RPMI8226 (cell line): Measurements from ENCODE around the gene FAF1.
"Not testable (repeated sequence)": the region's sequence is repeated elsewhere in the genome, so short reads cannot be mapped to it uniquely, and the experiment has no call there.

Experiments used
- DNase-seq: peaks from one replicate; pipeline ENCODE4 v3.0.0-alpha.2; 2015

Gene FAF1

DNA sequence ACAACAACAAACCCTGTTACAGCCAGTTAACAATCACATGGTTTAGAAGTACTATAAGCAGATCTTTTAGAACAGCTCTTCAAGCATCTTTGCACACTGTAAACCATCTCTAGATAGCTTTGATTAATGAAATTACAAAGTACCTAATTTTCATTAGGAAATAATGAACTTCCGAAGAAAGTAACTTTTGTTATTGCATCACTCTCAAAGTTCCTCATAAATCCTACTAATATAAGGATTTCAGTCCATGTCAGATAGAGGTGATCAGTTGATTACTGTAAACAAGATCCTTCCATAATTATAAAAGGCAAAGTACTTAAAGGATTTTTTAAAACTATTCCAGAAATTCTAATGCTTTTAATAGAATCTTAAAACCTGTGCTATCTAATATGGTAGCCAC is 58.2 kb downstream of the FAF1 start:
- no peak for DNase-seq

GRCh38 chr1:50898773-50899172 is 61.3 kb downstream of the FAF1 start:
- DNase-seq = no peak

DNA sequence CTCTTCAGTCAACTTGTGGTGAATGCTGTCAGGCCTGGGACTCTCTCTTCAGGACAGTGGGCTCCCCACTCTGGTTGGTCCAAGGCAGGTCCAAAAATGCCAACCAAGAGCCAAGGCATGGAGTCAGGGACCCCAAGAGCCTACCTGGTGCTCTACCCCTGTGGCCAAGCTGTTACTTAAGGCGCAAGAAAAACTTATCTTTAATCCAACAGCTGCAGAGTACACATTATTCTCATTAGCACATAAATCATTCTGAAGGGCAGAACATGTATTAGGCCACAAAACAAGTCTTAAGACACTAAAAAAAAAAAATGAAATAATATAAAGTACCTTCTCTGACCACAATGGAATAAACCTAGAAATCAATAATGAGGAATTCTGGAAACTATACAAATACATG is 65.7 kb downstream of the FAF1 start:
- DNase-seq = no peak

DNA sequence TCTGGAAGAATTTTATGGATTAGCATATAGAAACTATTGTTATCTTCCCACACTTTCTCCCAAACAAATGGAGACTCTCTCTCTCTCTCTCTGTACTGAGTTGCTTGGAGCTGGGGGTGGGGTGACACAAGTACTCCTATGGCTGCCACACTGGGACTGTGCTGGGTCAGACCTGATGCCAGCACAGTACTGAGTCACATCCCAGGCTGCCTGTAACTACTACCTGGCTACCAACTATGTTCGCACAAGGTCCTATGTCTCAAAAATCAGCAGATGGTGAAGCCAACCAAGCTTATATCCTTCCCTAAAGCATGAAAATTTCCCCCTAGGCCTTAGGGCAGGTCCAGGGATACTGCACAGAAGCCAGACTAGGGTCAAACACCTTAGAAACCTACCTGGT is 66.6 kb downstream of the FAF1 start:
- DNase-seq = no peak

DNA sequence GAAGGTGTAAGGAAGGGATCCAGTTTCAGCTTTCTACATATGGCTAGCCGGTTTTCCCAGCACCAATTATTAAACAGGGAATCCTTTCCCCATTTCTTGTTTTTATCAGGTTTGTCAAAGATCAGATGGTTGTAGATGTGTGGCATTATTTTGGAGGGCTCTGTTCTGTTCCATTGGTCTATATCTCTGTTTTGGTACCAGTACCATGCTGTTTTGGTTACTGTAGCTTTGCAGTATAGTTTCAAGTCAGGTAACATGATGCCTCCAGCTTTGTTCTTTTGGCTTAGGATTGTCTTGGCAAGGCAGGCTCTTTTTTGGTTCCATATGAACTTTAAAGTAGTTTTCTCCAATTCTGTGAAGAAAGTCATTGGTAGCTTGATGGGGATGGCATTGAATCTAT is 72.5 kb downstream of the FAF1 start:
- not testable (repeated sequence) for DNase-seq

DNA sequence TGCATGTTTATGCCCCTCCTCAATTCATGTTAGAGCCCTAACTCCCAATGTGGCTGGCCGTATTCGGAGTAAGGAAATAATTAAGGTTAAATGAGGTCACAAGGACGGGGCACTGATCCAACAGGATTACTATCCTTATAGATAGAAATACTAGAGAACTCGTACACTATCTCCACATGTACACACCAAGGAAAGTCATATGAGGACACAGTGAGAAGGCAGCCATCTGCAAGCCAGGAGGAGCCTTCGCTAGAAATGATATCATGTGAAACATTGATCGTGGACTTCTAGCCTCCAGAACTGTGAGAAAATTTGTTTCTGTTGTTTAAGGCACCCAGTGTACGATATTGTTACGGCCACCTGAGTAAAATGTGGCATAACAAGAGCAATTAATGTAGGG is 79.7 kb downstream of the FAF1 start:
- DNase-seq = no peak

DNA sequence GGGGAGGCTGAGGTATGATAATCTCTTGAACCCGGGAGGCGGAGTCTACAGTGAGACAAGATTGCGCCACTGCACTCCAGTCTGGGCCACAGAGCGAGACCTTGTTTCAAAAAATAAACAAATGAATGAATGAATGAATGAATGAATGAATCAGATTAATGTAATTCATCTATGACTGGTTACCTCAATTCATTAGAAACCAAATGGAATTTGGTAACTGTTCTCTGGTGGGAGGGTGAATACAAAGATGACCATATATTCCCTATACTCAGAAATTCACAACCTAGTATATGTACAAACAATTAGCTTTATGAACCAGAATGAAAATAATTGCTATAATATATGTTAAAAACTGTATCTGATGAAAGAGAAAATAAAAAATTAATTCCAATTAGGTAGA is 80.9 kb downstream of the FAF1 start:
- DNase-seq = no peak

GRCh38 chr1:50878434-50878833 is 81.6 kb downstream of the FAF1 start:
- DNase-seq = no peak

- DNase-seq = no peak
These were observed 82.4 kb downstream of the FAF1 start for GRCh38 chr1:50877641-50878040.

DNA sequence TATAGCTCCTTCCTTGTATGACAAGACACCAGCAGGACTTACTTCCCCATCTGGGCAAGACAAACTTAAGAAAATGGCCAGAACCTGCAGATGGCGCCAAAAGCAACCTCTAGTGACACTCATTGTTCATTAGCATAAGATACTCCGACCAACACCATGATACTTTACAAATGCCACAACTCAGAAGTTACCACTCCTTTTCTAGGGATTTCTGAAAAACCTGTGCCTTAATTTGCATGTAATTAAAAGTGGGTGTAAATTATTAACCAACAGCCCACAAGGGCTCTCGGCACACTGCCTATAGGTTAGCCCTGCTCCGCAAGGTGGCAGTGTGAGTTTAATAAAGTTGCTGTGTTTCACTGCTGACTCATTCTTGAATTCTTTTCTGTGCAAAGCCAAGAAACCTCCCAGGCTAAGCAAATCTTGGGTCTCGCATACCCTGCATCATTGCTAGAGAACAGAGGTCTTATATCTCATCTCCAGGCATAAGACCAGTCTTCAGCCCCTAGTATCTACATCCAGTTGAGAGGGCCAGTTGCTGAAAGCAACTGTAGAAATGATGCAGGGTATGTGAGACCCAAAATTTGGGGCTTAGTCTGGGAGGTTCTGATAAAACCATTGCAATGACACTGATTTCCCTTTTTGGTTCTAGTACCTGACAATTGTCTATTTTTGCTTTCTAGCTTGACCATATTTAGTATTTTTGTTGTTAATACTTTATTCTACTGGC is 86.4 kb downstream of the FAF1 start:
- DNase-seq = no peak

GRCh38 chr1:50864845-50865244 is 95.2 kb downstream of the FAF1 start:
- not testable (repeated sequence) for DNase-seq

GRCh38 chr1:50861772-50862171 is 98.3 kb downstream of the FAF1 start:
- DNase-seq = no peak

GRCh38 chr1:50860702-50861101 is 99.4 kb downstream of the FAF1 start:
- DNase-seq = no peak

GRCh38 chr1:50860256-50860655 is 99.8 kb downstream of the FAF1 start:
- no peak for DNase-seq

GRCh38 chr1:50859657-50860056 is 100.4 kb downstream of the FAF1 start:
- no peak for DNase-seq

- no peak for DNase-seq
These were observed 101.3 kb downstream of the FAF1 start for GRCh38 chr1:50858761-50859160.

GRCh38 chr1:50857702-50858101 is 102.4 kb downstream of the FAF1 start:
- DNase-seq = no peak

GRCh38 chr1:50853325-50853724 is 106.7 kb downstream of the FAF1 start:
- no peak for DNase-seq

DNA sequence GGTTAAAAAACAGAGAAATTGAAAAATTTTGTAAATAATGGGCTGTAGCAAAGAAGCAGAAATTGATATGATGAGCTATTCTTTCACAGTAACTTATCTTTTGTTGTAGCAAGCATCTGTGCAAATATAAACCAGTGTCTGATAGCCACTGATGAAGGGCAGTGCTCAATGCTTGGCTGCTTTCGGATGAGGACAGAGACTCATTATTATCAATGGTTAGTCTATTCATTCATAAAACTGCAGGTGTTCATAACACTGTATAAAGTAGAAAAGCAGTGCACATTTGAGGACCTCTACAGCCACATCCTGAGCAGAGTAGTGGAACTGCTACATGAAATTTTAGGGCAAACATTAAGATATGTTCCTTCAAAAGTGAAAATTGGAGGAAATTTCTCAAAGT is 107.2 kb downstream of the FAF1 start:
- no peak for DNase-seq

- DNase-seq = no peak
These were observed 108.6 kb downstream of the FAF1 start for GRCh38 chr1:50851466-50851865.

- DNase-seq = no peak
These were observed 109.0 kb downstream of the FAF1 start for GRCh38 chr1:50851034-50851433.

DNA sequence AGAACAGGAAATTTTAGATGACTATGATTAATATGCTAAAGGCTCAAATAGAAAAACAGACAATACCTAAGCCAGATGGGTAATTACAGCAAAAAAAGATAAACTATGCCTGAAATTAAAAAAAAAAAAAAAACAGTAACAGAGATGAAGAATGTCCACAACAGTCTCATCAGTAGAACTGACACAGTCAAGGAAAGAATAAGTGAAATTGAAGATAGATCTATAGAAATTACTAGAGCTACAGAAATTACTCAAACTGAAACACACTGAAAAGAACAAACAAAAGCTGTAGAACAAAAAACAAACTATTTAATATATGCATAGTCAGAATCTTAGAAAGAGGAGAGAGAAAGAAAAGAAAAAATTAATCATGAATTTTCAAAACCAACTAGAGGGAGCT is 112.8 kb downstream of the FAF1 start:
- no peak for DNase-seq

DNA sequence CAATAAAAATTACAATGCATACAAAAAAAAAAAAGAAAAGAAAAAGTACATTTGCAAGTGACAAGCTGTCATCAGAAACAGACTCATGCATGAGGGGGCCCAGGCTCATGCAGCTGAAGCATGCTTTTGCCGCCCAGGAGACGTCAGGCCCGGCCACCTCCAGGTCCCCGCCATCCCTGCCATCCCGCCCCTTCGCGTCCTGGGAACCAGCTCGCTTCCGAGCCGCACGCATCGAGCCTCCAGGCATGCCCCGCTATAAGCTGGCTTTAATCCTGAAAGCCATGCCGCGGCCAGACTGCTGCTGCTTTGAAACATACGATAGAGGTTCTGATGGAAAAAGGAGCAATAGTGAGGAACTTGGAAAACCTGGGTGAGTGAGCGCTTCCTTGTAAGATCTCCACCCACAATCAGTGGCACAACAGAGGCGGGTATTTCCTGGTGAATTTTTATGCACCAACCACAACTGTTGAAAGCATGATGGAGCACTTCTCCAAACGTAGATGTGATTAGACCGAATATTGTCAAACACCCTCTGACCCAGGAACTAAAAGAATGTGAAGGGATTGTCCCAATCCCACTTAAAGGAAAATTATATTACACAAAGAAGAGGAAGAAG is 113.7 kb downstream of the FAF1 start:
- no peak for DNase-seq

DNA sequence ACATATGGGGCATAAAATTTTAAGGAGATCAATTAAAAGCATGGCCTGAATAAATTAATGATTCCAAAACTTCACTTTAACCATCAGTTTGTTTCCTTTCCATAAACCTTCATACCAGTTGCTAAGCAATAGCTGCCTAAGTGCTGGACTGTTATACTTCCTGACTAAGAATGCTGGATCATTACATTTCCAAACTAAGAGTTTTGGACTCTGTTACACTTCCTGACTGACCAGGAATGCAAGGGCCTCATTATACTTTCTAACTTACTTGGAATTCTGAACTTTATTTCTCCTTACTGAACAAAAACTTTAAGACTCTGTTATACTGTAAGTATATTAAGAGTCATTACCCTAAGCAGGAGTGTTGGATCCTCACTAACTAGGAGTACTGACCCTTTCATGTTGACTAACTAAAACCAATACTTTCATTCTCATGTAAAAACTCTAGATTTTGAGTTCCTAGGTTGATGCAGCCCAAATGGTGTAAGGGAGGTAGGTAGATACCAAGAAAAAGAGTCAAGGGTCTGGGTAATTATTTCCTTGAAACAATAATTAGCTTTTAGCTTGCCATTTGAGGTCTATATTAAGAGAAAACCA is 118.2 kb downstream of the FAF1 start:
- no peak for DNase-seq

DNA sequence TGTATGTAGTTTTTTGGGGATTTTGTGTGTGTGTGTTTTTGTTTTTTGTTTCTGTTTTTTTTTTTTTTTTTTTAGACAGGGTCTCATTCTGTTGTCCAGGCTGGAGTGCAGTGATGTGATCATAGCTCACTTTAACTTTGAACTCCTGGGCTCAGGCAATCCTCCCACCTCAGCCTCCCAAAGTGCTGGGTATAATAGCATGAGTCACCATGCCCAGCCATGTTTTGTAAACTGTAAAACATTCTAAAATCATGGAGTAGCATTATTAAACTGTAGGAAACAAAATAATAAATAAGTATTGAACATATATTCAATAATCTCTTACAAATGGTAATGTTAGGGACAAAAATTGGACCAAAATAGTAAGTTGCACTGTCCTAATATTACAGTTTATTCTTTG is 124.0 kb downstream of the FAF1 start:
- no peak for DNase-seq
